Activated CD4-positive, alpha-beta memory T cell treated with anti-CD3 and anti-CD28 coated beads for 36 hours (primary cell): ENCODE data around the gene TOP2A. TPM values are rescaled to one million over a fixed set of nuclear protein-coding genes. Genes with fewer than 3 reads are reported as not detected.

Experiments used
- CTCF ChIA-PET: fragments of 350-600 bp; sonication (Branson Sonifier 250); formaldehyde crosslinking; loops from one replicate; lab custom pipeline; 2021; ENCODE audit warnings: antibody characterized with exemption, inconsistent platforms; lab: Charles Lee
- POLR2A ChIA-PET: fragments of 350-600 bp; sonication (Branson Sonifier 250); formaldehyde crosslinking; loops from one replicate; lab custom pipeline; 2021; ENCODE audit warnings: antibody characterized with exemption; lab: Charles Lee
- DNase-seq: peaks from one replicate; pipeline ENCODE4 v3.0.0-alpha.2; 2020
- H3K27ac Mint-ChIP-seq: one replicate; pipeline ENCODE4 v1.8.0; 2021; ENCODE audit warnings: mixed read lengths
- H3K27me3 Mint-ChIP-seq: one replicate; pipeline ENCODE4 v1.8.0; 2021; ENCODE audit warnings: mixed read lengths
- H3K36me3 Mint-ChIP-seq: one replicate; pipeline ENCODE4 v1.8.0; 2021; ENCODE audit warnings: mixed read lengths
- H3K4me1 Mint-ChIP-seq: one replicate; pipeline ENCODE4 v1.8.0; 2021; ENCODE audit warnings: low read depth, mixed read lengths
- H3K4me3 Mint-ChIP-seq: one replicate; pipeline ENCODE4 v1.8.0; 2021; ENCODE audit warnings: mild to moderate bottlenecking, mixed read lengths
- H3K9me3 Mint-ChIP-seq: one replicate; pipeline ENCODE4 v1.8.0; 2021; ENCODE audit warnings: mixed read lengths
- intact Hi-C: fragments of 100-400 bp; cut with micrococcal nuclease; formaldehyde crosslinking; loops from one replicate; pipeline ENCODE4 v1.15.1; 2023
- total RNA-seq, 2 experiments: library from RNA; stranded (reverse); gene quantifications; one replicate each; pipeline ENCODE4 v1.2.3, GENCODE V29; 2021

TOP2A gene
- total RNA-seq, 2 experiments from 2014 or later, result 301 to 311 TPM

DNA sequence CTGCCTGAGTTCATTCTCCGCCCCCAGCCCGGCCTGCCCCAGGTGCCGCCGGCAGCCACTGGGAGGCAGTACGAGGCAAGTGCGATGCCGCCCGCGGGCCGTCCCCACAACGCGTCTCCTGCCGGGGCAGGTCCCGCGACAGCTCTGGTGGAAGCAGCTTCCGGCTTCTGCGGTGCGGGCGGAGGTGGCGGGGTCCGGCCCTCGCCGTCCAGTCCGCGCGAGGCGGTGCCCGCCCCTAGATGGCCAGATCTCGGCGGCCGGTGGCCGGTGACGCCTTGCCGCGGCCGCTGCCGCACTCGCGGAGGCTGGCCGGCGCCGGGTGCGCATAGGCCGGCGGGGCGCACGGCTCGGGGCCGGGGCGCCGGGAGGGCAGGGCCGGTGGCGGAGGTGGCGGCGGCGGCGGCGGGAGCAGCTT, 55.0 kb downstream of the TOP2A start:
- CTCF ChIA-PET, result interaction anchor here (0.6 to 3.6 kb wide), 35 partner anchors 8 to 264 kb away, joined by 3 to 120 read pairs (median 5); partner anchors contain the start of genes IGFBP4, RARA, TOP2A and WIPF2
- Mint-ChIP-seq H3K36me3 (no peaks in the 10 kb centered on the region), H3K9me3 (no peaks in the 10 kb centered on the region), H3K27me3 (peaks cover 14% of the 10 kb centered on the region), H3K4me1 (peaks cover 10% of the 10 kb centered on the region), H3K4me3 (peak overlapping the region; percentile 42), H3K27ac (no peak overlapping the region)
- intact Hi-C loops, result loop anchor here (1.0 kb wide), 1 partner anchor 171 kb away; no protein-coding TSS in a partner anchor
- POLR2A ChIA-PET, result interaction anchor here (0.6 to 1.3 kb wide), 5 partner anchors 11 to 189 kb away, joined by 3 to 10 read pairs (median 3); no protein-coding TSS in a partner anchor
- peak; percentile 93 for DNase-seq

DNA sequence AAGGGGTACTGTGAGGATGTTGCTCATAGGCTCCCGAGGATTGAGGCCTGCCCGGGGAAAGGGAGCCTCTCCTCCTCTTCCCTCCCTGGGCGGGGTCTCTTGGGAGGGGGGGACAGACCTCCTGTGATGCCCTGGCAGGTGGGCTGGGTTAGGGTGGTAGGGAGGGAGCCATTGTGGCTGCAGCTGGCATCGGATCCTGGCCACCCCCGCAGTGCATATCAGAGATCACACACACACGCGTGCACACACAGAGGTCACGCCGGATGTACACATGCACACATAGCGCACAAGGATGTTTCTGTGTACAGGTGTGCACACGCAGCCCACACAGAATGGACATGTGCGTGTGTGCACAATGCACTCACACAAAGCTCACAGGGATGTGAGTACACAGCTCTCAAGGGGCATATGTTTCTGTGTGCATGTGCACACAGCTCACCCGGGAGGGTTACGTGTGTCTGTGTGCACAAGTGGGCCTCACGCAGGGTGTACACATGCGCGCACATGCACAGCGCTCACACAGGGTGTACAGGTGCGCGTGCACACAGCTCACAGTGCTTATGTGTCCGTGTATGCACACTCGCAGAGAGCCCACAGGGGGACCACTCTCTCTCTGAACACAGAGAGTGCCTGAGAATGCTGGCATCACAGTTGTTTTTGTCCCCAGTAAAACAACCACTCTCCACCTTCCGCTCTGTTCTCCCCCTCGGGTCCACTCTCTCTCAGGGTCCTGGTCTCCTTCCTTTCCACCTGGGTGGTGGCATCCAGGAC, 55.6 kb downstream of the TOP2A start:
- Mint-ChIP-seq H3K27ac (no peak overlapping the region), H3K36me3 (no peaks in the 10 kb centered on the region)

DNA sequence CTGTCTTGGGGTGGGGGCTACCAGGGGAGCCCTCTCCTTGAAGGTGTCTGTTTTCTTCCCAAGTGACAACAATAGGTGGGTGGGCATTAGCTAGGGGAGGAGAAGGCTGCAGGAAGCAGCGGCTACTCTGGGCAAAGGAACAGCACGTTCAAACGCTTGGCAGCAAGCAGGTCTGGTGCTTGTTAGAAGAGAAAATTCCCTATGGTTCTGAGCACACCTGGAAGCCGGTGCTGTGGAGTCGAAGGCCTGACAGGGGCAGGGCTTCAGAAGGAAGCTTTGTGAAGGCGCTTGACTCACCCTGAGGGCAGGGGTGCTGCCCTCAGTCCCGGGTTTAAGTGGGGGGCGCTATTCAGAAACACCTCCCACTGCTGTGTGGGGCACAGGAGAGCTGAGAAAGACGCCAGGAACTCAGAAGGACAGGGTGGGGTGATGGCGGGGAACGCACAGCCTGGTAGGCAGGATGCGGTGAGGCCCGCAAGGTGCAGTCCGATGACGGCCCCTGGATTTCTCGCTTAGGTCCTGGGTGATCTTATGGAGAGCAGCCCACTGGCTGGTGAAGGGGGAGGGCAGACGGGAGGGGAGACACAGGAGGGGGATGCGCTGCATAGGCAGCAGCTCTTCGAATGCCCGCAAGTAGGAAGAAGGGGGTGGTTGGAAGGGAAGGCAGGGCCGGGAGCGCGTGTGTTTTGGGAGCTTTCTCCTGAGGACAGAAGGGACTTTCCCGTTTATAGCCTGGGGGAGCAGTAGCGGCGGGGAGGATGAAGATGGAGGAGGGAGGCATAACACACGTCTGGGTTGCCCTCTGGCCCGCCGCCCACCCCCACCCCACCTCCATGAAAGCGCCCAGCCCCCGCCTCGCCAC, 56.4 kb downstream of the TOP2A start:
- no peak for DNase-seq
- Mint-ChIP-seq H3K27me3 (peaks cover 14% of the 10 kb centered on the region), H3K9me3 (no peaks in the 10 kb centered on the region), H3K4me3 (no peak overlapping the region), H3K36me3 (no peaks in the 10 kb centered on the region), H3K4me1 (peaks cover 10% of the 10 kb centered on the region), H3K27ac (no peak overlapping the region)
- ChIA-PET CTCF (interaction anchor here (0.5 to 3.6 kb wide), 20 partner anchors 15 to 259 kb away, joined by 3 to 120 read pairs (median 4); partner anchors contain the start of gene IGFBP4), POLR2A (no interaction called here)
- intact Hi-C loops, result no loop called here

More for the DNA sequence above, 55.6 kb downstream of the TOP2A start:
- H3K9me3 Mint-ChIP-seq, result no peaks in the 10 kb centered on the region
- POLR2A ChIA-PET, result interaction anchor here (0.5 to 1.3 kb wide), 6 partner anchors 11 to 223 kb away, joined by 3 to 10 read pairs (median 3); no protein-coding TSS in a partner anchor
- peak overlapping the region; percentile 42 for H3K4me3 Mint-ChIP-seq
- intact Hi-C loops, result loop anchor here (1.0 kb wide), 1 partner anchor 171 kb away; no protein-coding TSS in a partner anchor
- H3K4me1 Mint-ChIP-seq, result peaks cover 10% of the 10 kb centered on the region
- peaks cover 14% of the 10 kb centered on the region for H3K27me3 Mint-ChIP-seq
- CTCF ChIA-PET, result interaction anchor here (0.5 to 3.6 kb wide), 39 partner anchors 8 to 265 kb away, joined by 3 to 120 read pairs (median 4); partner anchors contain the start of genes IGFBP4, TOP2A and WIPF2
- no peak for DNase-seq

DNA sequence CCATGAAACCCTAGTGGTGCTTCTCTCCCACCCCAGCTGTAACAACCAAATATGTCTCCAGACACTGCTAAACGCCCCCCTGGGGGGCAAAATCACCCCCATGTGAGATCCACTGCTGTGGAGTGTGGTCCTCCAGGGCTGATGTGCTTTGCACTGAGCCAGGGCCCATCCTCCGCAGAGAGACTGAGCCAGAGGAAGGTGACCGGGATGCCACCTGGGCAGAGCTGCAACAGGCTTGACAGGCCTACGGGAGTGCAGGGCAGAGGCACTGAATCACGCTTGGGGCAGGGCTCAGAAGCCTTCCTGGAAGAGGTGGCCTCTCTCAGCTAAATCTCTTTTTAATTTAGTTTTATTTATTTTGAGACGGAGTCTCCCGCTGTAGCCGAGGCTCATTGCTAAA, 57.6 kb downstream of the TOP2A start:
- no peak overlapping the region for H3K27ac Mint-ChIP-seq
- DNase-seq, result no peak
- intact Hi-C loops, result no loop called here
- H3K4me3 Mint-ChIP-seq, result no peak overlapping the region
- peaks cover 14% of the 10 kb centered on the region for H3K27me3 Mint-ChIP-seq
- ChIA-PET CTCF (interaction anchor here (1.1 to 9.9 kb wide), 5 partner anchors 54 to 200 kb away, joined by 3 to 241 read pairs (median 21); partner anchors contain the start of genes RARA and TOP2A), POLR2A (interaction anchor here (0.6 kb wide), 1 partner anchor 17 kb away, joined by 3 read pairs; no protein-coding TSS in a partner anchor)
- H3K4me1 Mint-ChIP-seq, result peaks cover 10% of the 10 kb centered on the region
- H3K36me3 Mint-ChIP-seq, result peaks cover 3% of the 10 kb centered on the region
- no peaks in the 10 kb centered on the region for H3K9me3 Mint-ChIP-seq

DNA sequence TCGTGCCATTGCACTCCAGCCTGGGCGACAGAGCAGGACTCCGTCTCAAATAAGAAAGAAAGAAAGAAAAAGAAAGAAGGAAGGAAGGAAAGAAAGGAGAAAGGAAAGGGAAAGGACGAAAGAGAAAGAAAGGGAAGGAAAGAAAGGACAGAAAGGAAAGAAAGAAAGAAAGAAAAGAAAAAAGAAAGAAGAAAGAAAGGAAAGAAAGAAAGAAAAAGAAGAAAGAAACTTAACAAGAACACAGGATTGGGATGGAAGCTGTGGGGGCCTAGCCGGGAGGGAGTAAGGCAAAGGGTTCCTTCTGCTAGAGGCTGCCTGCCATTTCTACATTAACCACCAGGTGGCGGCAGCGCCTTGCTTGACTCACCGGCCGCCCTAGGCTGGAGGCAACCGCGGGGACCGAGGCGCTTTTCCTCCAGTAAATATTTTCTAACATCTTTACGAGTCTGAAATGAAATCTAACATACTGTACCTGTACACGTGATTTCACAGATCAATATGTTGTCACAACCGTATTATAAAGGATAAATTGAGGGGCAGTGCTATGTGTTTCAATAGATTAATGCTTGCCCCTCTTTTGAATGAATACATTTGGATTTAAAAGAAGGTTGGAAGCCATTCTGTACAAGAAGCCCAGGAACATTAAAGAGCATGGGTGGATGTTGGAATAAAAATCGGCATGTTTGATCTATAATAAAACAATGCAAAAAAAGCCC, 59.2 kb downstream of the TOP2A start:
- ChIA-PET POLR2A (interaction anchor here (1.1 to 1.6 kb wide), 2 partner anchors 17 to 175 kb away, joined by 3 read pairs; no protein-coding TSS in a partner anchor), CTCF (interaction anchor here (0.6 to 9.9 kb wide), 26 partner anchors 18 to 282 kb away, joined by 3 to 241 read pairs (median 4); partner anchors contain the start of genes IGFBP4, RARA and TOP2A)
- H3K4me3 Mint-ChIP-seq, result no peak overlapping the region
- H3K27ac Mint-ChIP-seq, result no peak overlapping the region
- intact Hi-C loops, result loop anchor here (1.0 to 5.0 kb wide), 6 partner anchors 39 to 202 kb away; partner anchors contain the start of gene TOP2A
- H3K27me3 Mint-ChIP-seq, result peaks cover 14% of the 10 kb centered on the region
- peaks cover 14% of the 10 kb centered on the region for H3K4me1 Mint-ChIP-seq
- H3K9me3 Mint-ChIP-seq, result no peaks in the 10 kb centered on the region
- peaks cover 6% of the 10 kb centered on the region for H3K36me3 Mint-ChIP-seq
- DNase-seq, result peak; percentile 93

DNA sequence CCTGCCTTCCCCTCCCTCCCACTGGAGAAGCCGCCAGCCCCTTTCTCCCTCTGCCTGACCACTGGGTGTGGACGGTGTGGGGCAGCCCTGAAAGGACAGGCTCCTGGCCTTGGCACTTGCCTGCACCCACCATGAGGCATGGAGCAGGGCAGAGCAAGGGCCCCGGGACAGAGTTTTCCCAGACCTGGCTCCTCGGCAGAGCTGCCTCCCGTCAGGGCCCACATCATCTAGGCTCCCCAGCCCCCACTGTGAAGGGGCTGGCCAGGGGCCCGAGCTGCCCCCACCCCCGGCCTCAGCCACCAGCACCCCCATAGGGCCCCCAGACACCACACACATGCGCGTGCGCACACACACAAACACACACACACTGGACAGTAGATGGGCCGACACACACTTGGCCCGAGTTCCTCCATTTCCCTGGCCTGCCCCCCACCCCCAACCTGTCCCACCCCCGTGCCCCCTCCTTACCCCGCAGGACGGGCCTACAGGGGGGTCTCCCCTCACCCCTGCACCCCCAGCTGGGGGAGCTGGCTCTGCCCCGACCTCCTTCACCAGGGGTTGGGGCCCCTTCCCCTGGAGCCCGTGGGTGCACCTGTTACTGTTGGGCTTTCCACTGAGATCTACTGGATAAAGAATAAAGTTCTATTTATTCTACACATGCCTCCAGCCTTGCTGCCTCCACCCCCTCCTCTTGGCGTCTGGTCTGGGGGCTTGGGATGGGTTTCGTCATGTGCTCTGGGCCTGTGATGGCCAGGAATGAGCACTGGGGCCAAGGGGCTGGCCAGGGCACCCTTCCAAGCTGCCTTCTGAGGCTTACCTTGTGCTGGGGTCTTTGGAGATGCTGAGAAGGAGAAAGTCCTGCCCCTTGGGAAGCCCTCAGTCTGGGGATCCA, 60.5 kb downstream of the TOP2A start:
- intact Hi-C loops, result loop anchor here (5.0 kb wide), 2 partner anchors 40 kb away; no protein-coding TSS in a partner anchor
- H3K4me1 Mint-ChIP-seq, result peaks cover 17% of the 10 kb centered on the region
- ChIA-PET CTCF (interaction anchor here (0.9 to 9.9 kb wide), 20 partner anchors 19 to 245 kb away, joined by 3 to 241 read pairs (median 5); partner anchors contain the start of genes IGFBP4, RARA and TOP2A), POLR2A (interaction anchor here (1.1 to 1.6 kb wide), 2 partner anchors 16 to 176 kb away, joined by 3 read pairs; no protein-coding TSS in a partner anchor)
- peaks cover 9% of the 10 kb centered on the region for H3K36me3 Mint-ChIP-seq
- no peak overlapping the region for H3K4me3 Mint-ChIP-seq
- no peak overlapping the region for H3K27ac Mint-ChIP-seq
- no peak for DNase-seq
- H3K9me3 Mint-ChIP-seq, result no peaks in the 10 kb centered on the region
- H3K27me3 Mint-ChIP-seq, result peaks cover 10% of the 10 kb centered on the region

DNA sequence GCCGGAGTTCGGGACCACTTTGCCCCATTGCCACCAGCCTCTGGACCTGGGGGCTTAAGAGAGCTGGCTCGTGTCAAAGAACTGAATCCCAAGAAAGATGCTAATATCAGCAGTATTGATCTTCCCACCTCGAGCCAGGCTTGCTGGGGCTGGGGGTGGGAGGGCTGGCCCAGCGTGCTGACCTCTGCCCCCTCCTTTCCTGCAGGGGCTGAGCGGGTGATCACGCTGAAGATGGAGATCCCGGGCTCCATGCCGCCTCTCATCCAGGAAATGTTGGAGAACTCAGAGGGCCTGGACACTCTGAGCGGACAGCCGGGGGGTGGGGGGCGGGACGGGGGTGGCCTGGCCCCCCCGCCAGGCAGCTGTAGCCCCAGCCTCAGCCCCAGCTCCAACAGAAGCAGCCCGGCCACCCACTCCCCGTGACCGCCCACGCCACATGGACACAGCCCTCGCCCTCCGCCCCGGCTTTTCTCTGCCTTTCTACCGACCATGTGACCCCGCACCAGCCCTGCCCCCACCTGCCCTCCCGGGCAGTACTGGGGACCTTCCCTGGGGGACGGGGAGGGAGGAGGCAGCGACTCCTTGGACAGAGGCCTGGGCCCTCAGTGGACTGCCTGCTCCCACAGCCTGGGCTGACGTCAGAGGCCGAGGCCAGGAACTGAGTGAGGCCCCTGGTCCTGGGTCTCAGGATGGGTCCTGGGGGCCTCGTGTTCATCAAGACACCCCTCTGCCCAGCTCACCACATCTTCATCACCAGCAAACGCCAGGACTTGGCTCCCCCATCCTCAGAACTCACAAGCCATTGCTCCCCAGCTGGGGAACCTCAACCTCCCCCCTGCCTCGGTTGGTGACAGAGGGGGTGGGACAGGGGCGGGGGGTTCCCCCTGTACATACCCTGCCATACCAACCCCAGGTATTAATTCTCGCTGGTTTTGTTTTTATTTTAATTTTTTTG, 61.6 kb downstream of the TOP2A start:
- no peak for DNase-seq
- H3K27ac Mint-ChIP-seq, result no peak overlapping the region
- H3K4me3 Mint-ChIP-seq, result no peak overlapping the region
- H3K9me3 Mint-ChIP-seq, result no peaks in the 10 kb centered on the region
- CTCF ChIA-PET, result interaction anchor here (0.7 to 9.9 kb wide), 16 partner anchors 12 to 243 kb away, joined by 3 to 241 read pairs (median 8); partner anchors contain the start of gene RARA
- H3K27me3 Mint-ChIP-seq, result peaks cover 5% of the 10 kb centered on the region
- peaks cover 10% of the 10 kb centered on the region for H3K36me3 Mint-ChIP-seq
- intact Hi-C loops, result loop anchor here (1.0 to 5.0 kb wide), 4 partner anchors 39 to 153 kb away; no protein-coding TSS in a partner anchor
- POLR2A ChIA-PET, result no interaction called here
- H3K4me1 Mint-ChIP-seq, result peaks cover 17% of the 10 kb centered on the region

DNA sequence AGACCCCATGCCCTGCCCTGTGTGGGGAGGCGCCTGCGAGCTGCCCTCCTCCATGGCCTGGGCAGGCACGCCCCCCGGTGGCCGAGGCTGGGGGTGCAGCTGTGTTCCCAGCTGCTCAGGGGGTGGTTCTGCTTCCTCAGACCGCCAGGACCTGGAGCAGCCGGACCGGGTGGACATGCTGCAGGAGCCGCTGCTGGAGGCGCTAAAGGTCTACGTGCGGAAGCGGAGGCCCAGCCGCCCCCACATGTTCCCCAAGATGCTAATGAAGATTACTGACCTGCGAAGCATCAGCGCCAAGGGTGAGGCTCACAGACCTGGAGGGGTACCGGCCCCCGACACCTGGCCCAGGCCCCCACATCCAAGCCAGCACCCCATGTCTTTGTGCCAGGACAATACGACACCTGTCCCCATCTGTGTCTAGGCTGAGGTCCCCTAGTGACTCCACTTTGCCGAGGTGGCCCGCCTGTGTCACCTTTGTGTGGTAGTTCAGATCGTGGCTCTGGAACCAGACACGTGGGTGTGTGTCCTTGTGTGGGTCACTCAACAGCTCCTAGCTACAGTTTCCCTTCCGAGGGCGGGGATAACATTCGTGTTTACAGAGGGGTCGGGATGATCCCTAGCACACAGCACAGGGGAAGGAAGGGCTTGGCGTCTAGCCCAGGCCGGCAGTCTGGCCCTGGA, 62.4 kb downstream of the TOP2A start:
- Mint-ChIP-seq H3K4me1 (peaks cover 17% of the 10 kb centered on the region), H3K9me3 (no peaks in the 10 kb centered on the region), H3K4me3 (no peak overlapping the region), H3K36me3 (peaks cover 12% of the 10 kb centered on the region), H3K27me3 (no peaks in the 10 kb centered on the region), H3K27ac (no peak overlapping the region)
- intact Hi-C loops, result loop anchor here (1.0 to 5.0 kb wide), 4 partner anchors 38 to 152 kb away; no protein-coding TSS in a partner anchor
- ChIA-PET POLR2A (interaction anchor here (1.0 to 1.2 kb wide), 3 partner anchors 45 to 52 kb away, joined by 3 to 4 read pairs (median 4); no protein-coding TSS in a partner anchor), CTCF (interaction anchor here (0.6 to 9.9 kb wide), 46 partner anchors 10 to 242 kb away, joined by 3 to 241 read pairs (median 5); partner anchors contain the start of genes CDC6, RARA and WIPF2)
- peak; percentile 83 for DNase-seq
